GM23248 (cell line): ENCODE measurements around the gene MRPL38.

ENCODE experiments used
- EZH2 ChIP-seq: fragments of 200-600 bp; sonication (generic); IDR thresholded peaks from 2 replicates; pipeline ENCODE4 v1.6.1; 2018; ENCODE audit warnings: antibody characterized with exemption, mild to moderate bottlenecking; ENCODE audit not compliant: insufficient read depth, poor library complexity, severe bottlenecking
- EZH2phosphoT487 ChIP-seq: fragments of 200-600 bp; sonication (generic); IDR thresholded peaks from 2 replicates; pipeline ENCODE4 v1.6.1; 2018; ENCODE audit warnings: antibody characterized with exemption, moderate library complexity, mild to moderate bottlenecking, low read depth; ENCODE audit not compliant: insufficient read depth

- no peak for TF ChIP-seq EZH2phosphoT487
- no peak for TF ChIP-seq EZH2
Observed at GRCh38 chr17:75898791-75899190, 5.9 kb downstream of the MRPL38 start.
